ENCODE results near the gene SLC7A5. TPM values are rescaled to one million over a fixed set of nuclear protein-coding genes. Genes with fewer than 3 reads are reported as not detected.

The SLC7A5 gene
- total and polyA plus RNA-seq, 2 of the 13 experiments (the other 11 are each of a cell fraction or from before 2014, with no cell fraction given), result 79.6 to 155 TPM

- TF ChIP-seq, protein P1, sequence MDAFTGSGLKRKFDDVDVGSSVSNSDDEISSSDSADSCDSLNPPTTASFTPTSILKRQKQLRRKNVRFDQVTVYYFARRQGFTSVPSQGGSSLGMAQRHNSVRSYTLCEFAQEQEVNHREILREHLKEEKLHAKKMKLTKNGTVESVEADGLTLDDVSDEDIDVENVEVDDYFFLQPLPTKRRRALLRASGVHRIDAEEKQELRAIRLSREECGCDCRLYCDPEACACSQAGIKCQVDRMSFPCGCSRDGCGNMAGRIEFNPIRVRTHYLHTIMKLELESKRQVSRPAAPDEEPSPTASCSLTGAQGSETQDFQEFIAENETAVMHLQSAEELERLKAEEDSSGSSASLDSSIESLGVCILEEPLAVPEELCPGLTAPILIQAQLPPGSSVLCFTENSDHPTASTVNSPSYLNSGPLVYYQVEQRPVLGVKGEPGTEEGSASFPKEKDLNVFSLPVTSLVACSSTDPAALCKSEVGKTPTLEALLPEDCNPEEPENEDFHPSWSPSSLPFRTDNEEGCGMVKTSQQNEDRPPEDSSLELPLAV (CRISPR knock-in tag; conservative IDR thresholded peaks at IDR 0.05; ENCODE audit: low read depth), result no peak
- TF ChIP-seq ATRX (CRISPR knock-in tag; IDR thresholded peaks at IDR 0.05; ENCODE audit: borderline replicate concordance), result no peak
- no peak for TF ChIP-seq U2AF1 (optimal IDR thresholded peaks at IDR 0.05; ENCODE audit: low read depth, low read length)
- peak; percentile 83; the same call in 1 of the 2 replicates for TF ChIP-seq ZNF343 (CRISPR knock-in tag; IDR thresholded peaks at IDR 0.05)
- TF ChIP-seq PHB2 (IDR thresholded peaks at IDR 0.05; ENCODE audit: partially characterized antibody), result no peak
- no peak for TF ChIP-seq ZNF816 (CRISPR knock-in tag; IDR thresholded peaks at IDR 0.05; ENCODE audit: borderline replicate concordance)
- 0 out of 2 replicates have a peak, but pooled peaks have one; percentile 7 for TF ChIP-seq HNF1A (IDR thresholded peaks at IDR 0.05; ENCODE audit: low read depth)
- peak; percentile 87; the same call in 1 of the 2 replicates for TF ChIP-seq HNF1A (CRISPR knock-in tag; IDR thresholded peaks at IDR 0.05; ENCODE audit: borderline replicate concordance)
- no peak for TF ChIP-seq ZNF660 (CRISPR knock-in tag; IDR thresholded peaks at IDR 0.05; ENCODE audit: borderline replicate concordance, low read depth)
- peak; percentile 96 for TF ChIP-seq STAG1 (CRISPR knock-in tag; IDR thresholded peaks at IDR 0.05)
- TF ChIP-seq TIGD3 (CRISPR knock-in tag; IDR thresholded peaks at IDR 0.05; ENCODE audit: borderline replicate concordance), result no peak
- no peak for TF ChIP-seq SCMH1 (CRISPR knock-in tag; IDR thresholded peaks at IDR 0.05; ENCODE audit: borderline replicate concordance)
- no peak for TF ChIP-seq AHDC1 (CRISPR knock-in tag; IDR thresholded peaks at IDR 0.05; ENCODE audit: borderline replicate concordance)
- no peak for TF ChIP-seq ZNF709 (CRISPR knock-in tag; IDR thresholded peaks at IDR 0.05)
Measured at GRCh38 chr16:87850009-87851006, 19.0 kb downstream of the SLC7A5 start (continued).
